ENCODE data around the gene LRP1B.

Gene LRP1B

GRCh38 chr2:141930803-141931202, 200.0 kb downstream of the LRP1B start:
- H3K4me1 ChIP-seq, result no peaks in the 10 kb centered on the region
- DNase-seq, result no peak
- no peak overlapping the region for H3K4me3 ChIP-seq (ENCODE audit: low read depth, low read length)
- no peaks in the 10 kb centered on the region for H3K27me3 ChIP-seq
- H3K9me3 ChIP-seq, result no peaks in the 10 kb centered on the region
- no peak for TF ChIP-seq CTCF (IDR thresholded peaks at IDR 0.05; ENCODE audit: low read depth, low read length)
- no peaks in the 10 kb centered on the region for H3K36me3 ChIP-seq

GRCh38 chr2:141929331-141930252, 201.2 kb downstream of the LRP1B start:
- no peak overlapping the region for H3K4me3 ChIP-seq (ENCODE audit: low read depth, low read length)
- no peaks in the 10 kb centered on the region for H3K36me3 ChIP-seq
- H3K9me3 ChIP-seq, result no peaks in the 10 kb centered on the region
- DNase-seq, result no peak
- no peaks in the 10 kb centered on the region for H3K27me3 ChIP-seq
- no peaks in the 10 kb centered on the region for H3K4me1 ChIP-seq
- no peak for TF ChIP-seq CTCF (IDR thresholded peaks at IDR 0.05; ENCODE audit: low read depth, low read length)

GRCh38 chr2:141928476-141928875, 202.3 kb downstream of the LRP1B start:
- no peak for TF ChIP-seq CTCF (IDR thresholded peaks at IDR 0.05; ENCODE audit: low read depth, low read length)
- Histone ChIP-seq H3K27me3 (no peaks in the 10 kb centered on the region), H3K36me3 (no peaks in the 10 kb centered on the region), H3K4me3 (ENCODE audit: low read depth, low read length) (no peak overlapping the region), H3K9me3 (no peaks in the 10 kb centered on the region), H3K4me1 (no peaks in the 10 kb centered on the region)
- DNase-seq, result no peak

- no peaks in the 10 kb centered on the region for H3K36me3 ChIP-seq
- no peaks in the 10 kb centered on the region for H3K27me3 ChIP-seq
- H3K9me3 ChIP-seq, result no peaks in the 10 kb centered on the region
- no peaks in the 10 kb centered on the region for H3K4me1 ChIP-seq
- H3K4me3 ChIP-seq (ENCODE audit: low read depth, low read length), result no peak overlapping the region
- DNase-seq, result no peak
- TF ChIP-seq CTCF (IDR thresholded peaks at IDR 0.05; ENCODE audit: low read depth, low read length), result no peak
Observed at GRCh38 chr2:141927536-141927935, 203.3 kb downstream of the LRP1B start.

GRCh38 chr2:141925511-141925910, 205.3 kb downstream of the LRP1B start:
- Histone ChIP-seq H3K9me3 (no peaks in the 10 kb centered on the region), H3K4me3 (ENCODE audit: low read depth, low read length) (no peak overlapping the region), H3K36me3 (no peaks in the 10 kb centered on the region), H3K27me3 (no peaks in the 10 kb centered on the region), H3K4me1 (no peaks in the 10 kb centered on the region)
- no peak for TF ChIP-seq CTCF (IDR thresholded peaks at IDR 0.05; ENCODE audit: low read depth, low read length)
- no peak for DNase-seq

GRCh38 chr2:141923657-141924056, 207.2 kb downstream of the LRP1B start:
- Histone ChIP-seq H3K4me3 (ENCODE audit: low read depth, low read length) (no peak overlapping the region), H3K36me3 (no peaks in the 10 kb centered on the region), H3K4me1 (no peaks in the 10 kb centered on the region), H3K9me3 (no peaks in the 10 kb centered on the region), H3K27me3 (no peaks in the 10 kb centered on the region)
- no peak for TF ChIP-seq CTCF (IDR thresholded peaks at IDR 0.05; ENCODE audit: low read depth, low read length)
- no peak for DNase-seq
